HG03342 (cell line): ENCODE data around the gene UNC50.

Source experiments
- ATAC-seq: cut with Tn5 transposase; IDR thresholded peaks from one replicate; pipeline ENCODE4 v1.9.1; 2021; ENCODE audit warnings: mild to moderate bottlenecking, moderate library complexity; ENCODE audit not compliant: unreplicated experiment

UNC50 gene

GRCh38 chr2:98663511-98664090, 55.2 kb downstream of the UNC50 start:
- no peak for ATAC-seq

GRCh38 chr2:98664323-98664722, 55.9 kb downstream of the UNC50 start:
- ATAC-seq = no peak

- ATAC-seq = no peak
These were observed 57.3 kb downstream of the UNC50 start for GRCh38 chr2:98665677-98666076.
